Neural cell (in vitro differentiated cells): ENCODE measurements around the gene RPP14. TPM values are rescaled to one million over a fixed set of nuclear protein-coding genes. Genes with fewer than 3 reads are reported as not detected.

Experiments used
- H2AFZ ChIP-seq: fragments of 200-600, 300-800 bp; sonication (generic), shearing (Covaris generic); 2 replicates; pipeline ENCODE4 v1.6.0; 2014; ENCODE audit warnings: low read depth, mild to moderate bottlenecking, antibody characterized with exemption, low read length, moderate library complexity
- H3F3A ChIP-seq: fragments of 200-600 bp; shearing (Covaris generic); 2 replicates; pipeline ENCODE4 v1.6.1; 2016; ENCODE audit warnings: mild to moderate bottlenecking, moderate library complexity, mixed read lengths, antibody characterized with exemption, low read length; ENCODE audit not compliant: insufficient read depth, poor library complexity, severe bottlenecking
- H3K27ac ChIP-seq: fragments of 200-600, 300-800 bp; sonication (generic), shearing (Covaris generic); 2 replicates; pipeline ENCODE4 v1.5.1; 2014; ENCODE audit warnings: mild to moderate bottlenecking, low read length, moderate library complexity
- H3K27me3 ChIP-seq: fragments of 300-800, 200-600 bp; sonication (generic), shearing (Covaris generic); 2 replicates; pipeline ENCODE4 v1.6.0; 2014; ENCODE audit warnings: mild to moderate bottlenecking, low read depth, low read length, moderate library complexity; ENCODE audit not compliant: insufficient read depth
- H3K36me3 ChIP-seq: fragments of 300-800, 200-600 bp; sonication (generic), shearing (Covaris generic); 2 replicates; pipeline ENCODE4 v1.5.1; 2014; ENCODE audit warnings: mild to moderate bottlenecking, antibody characterized with exemption, low read length, moderate library complexity; ENCODE audit not compliant: insufficient read depth
- H3K4me2 ChIP-seq: fragments of 300-800, 200-600 bp; sonication (generic), shearing (Covaris generic); 2 replicates; pipeline ENCODE4 v1.6.0; 2014; ENCODE audit warnings: mild to moderate bottlenecking, low read length
- H3K4me3 ChIP-seq: fragments of 300-800, 200-600 bp; sonication (generic), shearing (Covaris generic); 2 replicates; pipeline ENCODE4 v1.5.1; 2014; ENCODE audit warnings: mild to moderate bottlenecking, low read length, moderate library complexity
- H3K79me2 ChIP-seq: fragments of 200-600 bp; shearing (Covaris generic); replicated peaks from 2 replicates; pipeline ENCODE4 v1.6.0; 2014; ENCODE audit warnings: mild to moderate bottlenecking, low read length, moderate library complexity; ENCODE audit not compliant: insufficient read depth
- H3K9ac ChIP-seq: fragments of 300-800, 200-600 bp; sonication (generic), shearing (Covaris generic); 2 replicates; pipeline ENCODE4 v1.6.1; 2016; ENCODE audit warnings: mild to moderate bottlenecking, low read length, mixed read lengths
- H3K9me2 ChIP-seq: fragments of 200-600 bp; shearing (Covaris generic); 2 replicates; pipeline ENCODE4 v1.6.1; 2016; ENCODE audit warnings: mild to moderate bottlenecking, low read length, mixed read lengths; ENCODE audit not compliant: insufficient read depth
- H3K9me3 ChIP-seq: fragments of 200-600, 300-800 bp; sonication (generic), shearing (Covaris generic); 2 replicates; pipeline ENCODE4 v1.6.1; 2016; ENCODE audit warnings: mild to moderate bottlenecking, mixed run types, low read length, moderate library complexity, mixed read lengths
- H4K20me1 ChIP-seq: fragments of 200-600 bp; shearing (Covaris generic); 2 replicates; pipeline ENCODE4 v1.6.1; 2016; ENCODE audit warnings: mild to moderate bottlenecking, mixed run types; ENCODE audit not compliant: insufficient read depth
- EP300 ChIP-seq: fragments of 450-650 bp; conservative IDR thresholded peaks from 2 replicates; pipeline ENCODE4 v1.6.1; 2014; ENCODE audit warnings: antibody characterized with exemption, mild to moderate bottlenecking, moderate library complexity; ENCODE audit not compliant: poor library complexity, severe bottlenecking
- EZH2 ChIP-seq: fragments of 200-600, 300-800 bp; shearing (Covaris generic), sonication (generic); IDR thresholded peaks from 2 replicates; pipeline ENCODE4 v1.6.1; 2014; ENCODE audit warnings: antibody characterized with exemption, low read length, borderline replicate concordance, mild to moderate bottlenecking; ENCODE audit not compliant: insufficient read depth, poor library complexity, severe bottlenecking
- MXI1 ChIP-seq: fragments of 450-650 bp; conservative IDR thresholded peaks from 2 replicates; pipeline ENCODE4 v1.6.1; 2014; ENCODE audit warnings: antibody characterized with exemption, mild to moderate bottlenecking; ENCODE audit not compliant: poor library complexity, severe bottlenecking
- POLR2AphosphoS5 ChIP-seq: IDR thresholded peaks from 2 replicates; pipeline ENCODE4 v1.6.1; 2012
- RAD21 ChIP-seq: fragments of 450-650 bp; conservative IDR thresholded peaks from 2 replicates; pipeline ENCODE4 v1.6.1; 2014; ENCODE audit warnings: antibody characterized with exemption, mild to moderate bottlenecking, moderate library complexity
- SMC3 ChIP-seq: fragments of 450-650 bp; conservative IDR thresholded peaks from 2 replicates; pipeline ENCODE4 v1.6.1; 2014; ENCODE audit warnings: antibody characterized with exemption, mild to moderate bottlenecking, moderate library complexity; ENCODE audit not compliant: poor library complexity
- TAF1 ChIP-seq: IDR thresholded peaks from 2 replicates; pipeline ENCODE4 v1.6.1; 2012; ENCODE audit warnings: low read depth
- polyA plus RNA-seq: library from polyadenylated mRNA; depleted of rRNA; stranded (reverse); fragments of >200 nt; gene quantifications from 2 replicates; pipeline ENCODE4 v1.2.3, GENCODE V29; 2014
- TF ChIP-seq, protein P1 (sequence below): IDR thresholded peaks from 2 replicates; pipeline ENCODE4 v1.6.1; 2012; ENCODE audit warnings: borderline replicate concordance
- TF ChIP-seq, protein P2 (sequence below): fragments of 450-650 bp; IDR thresholded peaks from 2 replicates; pipeline ENCODE4 v1.5.1; 2014; ENCODE audit warnings: antibody characterized with exemption, mild to moderate bottlenecking, moderate library complexity; ENCODE audit not compliant: poor library complexity, severe bottlenecking

The RPP14 gene
- polyA plus RNA-seq, 1 donor from 2014 or later, result 13.0 TPM

DNA sequence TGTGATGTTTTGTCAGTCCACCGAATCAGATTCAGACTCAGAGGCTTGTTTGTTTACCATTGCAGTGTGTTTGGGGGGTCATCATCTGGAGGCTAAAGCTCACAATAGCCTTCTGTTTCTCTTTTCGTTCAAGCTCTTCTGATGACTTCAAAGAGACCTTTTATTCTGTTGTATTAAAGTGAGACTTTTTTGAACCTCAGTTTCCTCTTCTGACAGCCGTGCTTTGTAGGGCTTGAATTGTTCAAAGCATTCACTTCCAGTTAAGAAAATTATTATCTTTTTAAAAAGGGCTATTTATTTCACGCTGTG, 27.9 kb downstream of the RPP14 start:
- H3K9me2 ChIP-seq, result no peaks in the 10 kb centered on the region
- no peaks in the 10 kb centered on the region for H3K9me3 ChIP-seq
- H2AFZ ChIP-seq, result no peak overlapping the region
- H3K27me3 ChIP-seq, result no peaks in the 10 kb centered on the region
- H3F3A ChIP-seq, result no peaks in the 10 kb centered on the region
- peak overlapping the region; percentile 90 for H3K4me2 ChIP-seq
- no peak overlapping the region for H3K27ac ChIP-seq
- peak overlapping the region; percentile 81 for H3K4me3 ChIP-seq
- no peaks in the 10 kb centered on the region for H4K20me1 ChIP-seq
- peak overlapping the region; percentile 68 for H3K9ac ChIP-seq
- H3K36me3 ChIP-seq, result no peaks in the 10 kb centered on the region
- TF ChIP-seq MXI1 (no peak), TAF1 (no peak), RAD21 (no peak), SMC3 (no peak), EP300 (no peak), EZH2 (no peak), POLR2AphosphoS5 (no peak)
- TF ChIP-seq, protein P1, sequence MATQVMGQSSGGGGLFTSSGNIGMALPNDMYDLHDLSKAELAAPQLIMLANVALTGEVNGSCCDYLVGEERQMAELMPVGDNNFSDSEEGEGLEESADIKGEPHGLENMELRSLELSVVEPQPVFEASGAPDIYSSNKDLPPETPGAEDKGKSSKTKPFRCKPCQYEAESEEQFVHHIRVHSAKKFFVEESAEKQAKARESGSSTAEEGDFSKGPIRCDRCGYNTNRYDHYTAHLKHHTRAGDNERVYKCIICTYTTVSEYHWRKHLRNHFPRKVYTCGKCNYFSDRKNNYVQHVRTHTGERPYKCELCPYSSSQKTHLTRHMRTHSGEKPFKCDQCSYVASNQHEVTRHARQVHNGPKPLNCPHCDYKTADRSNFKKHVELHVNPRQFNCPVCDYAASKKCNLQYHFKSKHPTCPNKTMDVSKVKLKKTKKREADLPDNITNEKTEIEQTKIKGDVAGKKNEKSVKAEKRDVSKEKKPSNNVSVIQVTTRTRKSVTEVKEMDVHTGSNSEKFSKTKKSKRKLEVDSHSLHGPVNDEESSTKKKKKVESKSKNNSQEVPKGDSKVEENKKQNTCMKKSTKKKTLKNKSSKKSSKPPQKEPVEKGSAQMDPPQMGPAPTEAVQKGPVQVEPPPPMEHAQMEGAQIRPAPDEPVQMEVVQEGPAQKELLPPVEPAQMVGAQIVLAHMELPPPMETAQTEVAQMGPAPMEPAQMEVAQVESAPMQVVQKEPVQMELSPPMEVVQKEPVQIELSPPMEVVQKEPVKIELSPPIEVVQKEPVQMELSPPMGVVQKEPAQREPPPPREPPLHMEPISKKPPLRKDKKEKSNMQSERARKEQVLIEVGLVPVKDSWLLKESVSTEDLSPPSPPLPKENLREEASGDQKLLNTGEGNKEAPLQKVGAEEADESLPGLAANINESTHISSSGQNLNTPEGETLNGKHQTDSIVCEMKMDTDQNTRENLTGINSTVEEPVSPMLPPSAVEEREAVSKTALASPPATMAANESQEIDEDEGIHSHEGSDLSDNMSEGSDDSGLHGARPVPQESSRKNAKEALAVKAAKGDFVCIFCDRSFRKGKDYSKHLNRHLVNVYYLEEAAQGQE, result no peak
- TF ChIP-seq, protein P2, sequence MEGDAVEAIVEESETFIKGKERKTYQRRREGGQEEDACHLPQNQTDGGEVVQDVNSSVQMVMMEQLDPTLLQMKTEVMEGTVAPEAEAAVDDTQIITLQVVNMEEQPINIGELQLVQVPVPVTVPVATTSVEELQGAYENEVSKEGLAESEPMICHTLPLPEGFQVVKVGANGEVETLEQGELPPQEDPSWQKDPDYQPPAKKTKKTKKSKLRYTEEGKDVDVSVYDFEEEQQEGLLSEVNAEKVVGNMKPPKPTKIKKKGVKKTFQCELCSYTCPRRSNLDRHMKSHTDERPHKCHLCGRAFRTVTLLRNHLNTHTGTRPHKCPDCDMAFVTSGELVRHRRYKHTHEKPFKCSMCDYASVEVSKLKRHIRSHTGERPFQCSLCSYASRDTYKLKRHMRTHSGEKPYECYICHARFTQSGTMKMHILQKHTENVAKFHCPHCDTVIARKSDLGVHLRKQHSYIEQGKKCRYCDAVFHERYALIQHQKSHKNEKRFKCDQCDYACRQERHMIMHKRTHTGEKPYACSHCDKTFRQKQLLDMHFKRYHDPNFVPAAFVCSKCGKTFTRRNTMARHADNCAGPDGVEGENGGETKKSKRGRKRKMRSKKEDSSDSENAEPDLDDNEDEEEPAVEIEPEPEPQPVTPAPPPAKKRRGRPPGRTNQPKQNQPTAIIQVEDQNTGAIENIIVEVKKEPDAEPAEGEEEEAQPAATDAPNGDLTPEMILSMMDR, result no peak
- H3K79me2 ChIP-seq, result peaks cover 5% of the 10 kb centered on the region

DNA sequence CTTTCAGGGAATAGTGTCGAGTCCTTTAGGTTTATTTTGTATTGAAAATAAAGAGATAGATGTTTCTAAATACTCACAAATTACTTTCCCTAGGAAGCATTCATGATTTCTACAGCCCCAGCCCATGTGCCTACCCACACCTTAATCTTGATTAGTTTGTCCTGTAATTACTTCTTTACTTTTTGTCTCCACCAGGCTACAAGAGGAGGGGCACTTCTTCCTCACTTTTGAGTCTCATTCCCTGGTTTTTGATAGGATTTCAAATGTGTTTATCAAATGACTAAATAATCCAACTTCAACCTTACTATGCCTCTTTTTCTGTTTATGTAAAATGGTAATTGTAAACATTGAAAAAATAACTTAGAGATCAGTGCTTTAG, 28.4 kb downstream of the RPP14 start:
- peaks cover 5% of the 10 kb centered on the region for H3K79me2 ChIP-seq
- H2AFZ ChIP-seq, result no peak overlapping the region
- peak overlapping the region; percentile 90 for H3K4me2 ChIP-seq
- no peaks in the 10 kb centered on the region for H3K9me2 ChIP-seq
- H3K27ac ChIP-seq, result no peak overlapping the region
- H3F3A ChIP-seq, result no peaks in the 10 kb centered on the region
- peak overlapping the region; percentile 81 for H3K4me3 ChIP-seq
- no peaks in the 10 kb centered on the region for H3K27me3 ChIP-seq
- no peak for TF ChIP-seq POLR2AphosphoS5
- TF ChIP-seq, protein P1, result no peak
- TF ChIP-seq RAD21, result no peak
- TF ChIP-seq EP300, result no peak
- TF ChIP-seq SMC3, result no peak
- no peak for TF ChIP-seq TAF1
- TF ChIP-seq, protein P2, result no peak
- no peak for TF ChIP-seq EZH2
- TF ChIP-seq MXI1, result no peak
- no peaks in the 10 kb centered on the region for H3K9me3 ChIP-seq
- no peaks in the 10 kb centered on the region for H4K20me1 ChIP-seq
- peak overlapping the region; percentile 68 for H3K9ac ChIP-seq
- H3K36me3 ChIP-seq, result no peaks in the 10 kb centered on the region
